ENCODE results near the gene E2F4.

E2F4 gene

GRCh38 chr16:67157892-67158635 is 33.9 kb upstream of the E2F4 start:
- no peak for DNase-seq

DNA sequence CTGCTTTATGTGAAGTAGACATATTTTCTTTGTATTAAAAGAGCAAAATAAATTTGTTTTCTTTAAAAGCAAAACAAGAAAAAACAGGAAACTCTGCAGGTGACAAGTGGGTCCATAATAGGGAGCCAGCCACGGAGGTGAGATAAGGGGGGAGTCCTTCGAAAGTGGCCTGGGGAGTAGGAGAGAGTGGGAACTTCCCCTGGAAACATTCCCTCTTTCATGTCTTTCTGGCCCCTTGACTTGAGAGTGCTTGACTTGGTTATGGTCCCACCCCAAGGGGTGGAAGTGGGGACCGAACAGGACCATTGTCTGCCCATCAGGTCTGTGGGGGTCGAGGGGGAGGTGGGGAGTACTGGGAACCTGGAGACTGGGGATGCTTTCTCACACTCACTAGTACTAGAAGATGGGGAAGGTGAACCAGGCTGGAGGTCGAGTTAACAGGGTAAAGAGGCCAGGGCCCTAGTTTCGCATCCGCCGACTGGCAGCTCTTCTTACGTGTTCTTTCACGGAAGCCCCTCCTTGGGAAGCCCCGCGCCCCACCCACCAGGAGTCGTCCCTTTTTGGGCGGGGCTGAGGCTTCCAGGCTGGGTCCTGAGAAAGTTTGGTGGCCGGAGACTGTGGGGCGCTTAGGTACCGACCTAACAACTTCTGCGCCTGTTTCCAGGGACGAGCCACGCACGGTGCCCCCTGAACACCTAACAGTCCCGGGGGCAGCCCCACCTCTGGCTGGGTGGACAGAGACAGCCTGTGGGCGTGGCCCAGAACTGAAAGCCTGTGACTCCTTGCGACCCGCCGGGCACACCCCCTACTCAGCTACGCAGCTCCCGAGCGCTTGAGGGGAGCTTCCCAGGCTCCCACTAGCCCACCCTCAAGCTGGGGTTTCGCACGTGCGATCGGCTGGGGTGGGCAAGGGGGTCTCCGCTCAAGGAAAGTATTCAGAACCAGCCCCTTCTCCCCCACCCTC is 33.0 kb upstream of the E2F4 start:
- DNase-seq, result peak; percentile 16

- peak; percentile 22 for DNase-seq
These were observed 30.3 kb upstream of the E2F4 start for GRCh38 chr16:67161595-67162058.

DNA sequence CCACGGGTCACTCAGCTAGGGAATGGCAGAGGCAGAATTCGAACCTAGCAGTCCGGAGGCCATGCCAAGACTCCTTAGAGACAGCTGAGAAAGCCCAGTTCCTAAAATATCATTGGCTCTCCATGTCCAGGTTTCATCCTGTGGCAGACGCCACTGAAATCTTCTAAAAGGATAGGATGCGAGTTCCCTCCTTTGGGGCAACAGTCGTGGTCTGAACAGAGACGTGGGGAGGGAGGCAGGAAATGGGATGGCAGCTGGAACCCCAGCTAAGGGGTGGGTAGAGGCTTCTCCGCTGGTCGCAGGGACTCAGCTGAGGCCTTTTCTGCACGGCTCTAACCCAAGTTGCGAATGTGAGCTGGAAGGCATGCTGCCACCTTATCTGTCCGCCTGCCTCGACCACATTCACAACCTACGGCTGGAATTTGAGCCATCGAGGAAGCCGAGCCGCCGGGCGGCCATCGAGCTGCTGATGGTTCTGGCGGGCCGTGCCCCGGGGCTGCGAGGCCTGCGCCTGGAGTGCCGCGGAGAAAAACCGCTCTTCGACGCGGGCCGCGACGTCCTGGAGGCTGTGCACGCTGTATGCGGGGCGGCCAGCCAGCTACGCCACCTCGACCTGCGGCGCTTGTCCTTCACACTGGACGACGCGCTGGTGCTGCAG is 29.3 kb upstream of the E2F4 start:
- DNase-seq, result no peak

DNA sequence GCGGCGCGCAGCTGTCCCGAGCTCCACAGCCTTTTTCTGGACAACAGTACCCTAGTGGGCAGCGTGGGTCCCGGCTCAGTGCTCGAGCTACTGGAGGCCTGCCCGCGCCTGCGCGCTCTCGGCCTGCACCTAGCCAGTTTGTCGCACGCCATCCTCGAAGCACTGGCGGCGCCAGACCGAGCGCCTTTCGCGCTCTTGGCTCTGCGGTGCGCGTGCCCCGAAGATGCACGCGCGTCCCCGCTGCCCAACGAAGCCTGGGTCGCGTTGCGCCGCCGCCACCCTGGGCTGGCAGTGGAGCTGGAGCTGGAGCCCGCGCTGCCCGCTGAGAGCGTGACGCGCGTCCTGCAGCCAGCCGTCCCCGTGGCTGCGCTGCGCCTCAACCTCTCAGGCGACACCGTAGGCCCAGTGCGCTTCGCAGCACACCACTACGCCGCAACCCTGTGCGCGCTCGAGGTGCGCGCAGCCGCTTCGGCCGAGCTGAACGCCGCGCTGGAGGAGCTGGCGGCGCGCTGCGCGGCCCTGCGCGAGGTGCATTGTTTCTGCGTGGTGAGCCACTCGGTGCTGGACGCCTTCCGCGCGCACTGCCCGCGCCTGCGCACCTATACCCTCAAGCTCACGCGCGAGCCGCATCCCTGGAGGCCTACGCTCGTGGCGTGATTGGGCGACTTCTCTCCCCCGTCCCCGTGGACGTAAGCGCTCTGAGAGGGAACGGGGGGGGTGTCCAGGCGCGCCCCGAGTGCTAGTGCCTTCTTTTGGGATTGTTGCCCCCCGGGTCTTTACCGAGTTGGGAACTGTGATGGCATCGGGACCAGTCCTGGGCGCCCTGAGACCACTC is 28.6 kb upstream of the E2F4 start:
- no peak for DNase-seq

GRCh38 chr16:67163999-67164558 is 27.9 kb upstream of the E2F4 start:
- no peak for DNase-seq

- DNase-seq, result no peak
These were observed 27.3 kb upstream of the E2F4 start, which contains the start of gene HSF4 for GRCh38 chr16:67164599-67165061. Gene HSF4, plus strand, starts transcription at chr16:67164745. Its CDS starts 67 bp downstream, at chr16:67164812.

DNA sequence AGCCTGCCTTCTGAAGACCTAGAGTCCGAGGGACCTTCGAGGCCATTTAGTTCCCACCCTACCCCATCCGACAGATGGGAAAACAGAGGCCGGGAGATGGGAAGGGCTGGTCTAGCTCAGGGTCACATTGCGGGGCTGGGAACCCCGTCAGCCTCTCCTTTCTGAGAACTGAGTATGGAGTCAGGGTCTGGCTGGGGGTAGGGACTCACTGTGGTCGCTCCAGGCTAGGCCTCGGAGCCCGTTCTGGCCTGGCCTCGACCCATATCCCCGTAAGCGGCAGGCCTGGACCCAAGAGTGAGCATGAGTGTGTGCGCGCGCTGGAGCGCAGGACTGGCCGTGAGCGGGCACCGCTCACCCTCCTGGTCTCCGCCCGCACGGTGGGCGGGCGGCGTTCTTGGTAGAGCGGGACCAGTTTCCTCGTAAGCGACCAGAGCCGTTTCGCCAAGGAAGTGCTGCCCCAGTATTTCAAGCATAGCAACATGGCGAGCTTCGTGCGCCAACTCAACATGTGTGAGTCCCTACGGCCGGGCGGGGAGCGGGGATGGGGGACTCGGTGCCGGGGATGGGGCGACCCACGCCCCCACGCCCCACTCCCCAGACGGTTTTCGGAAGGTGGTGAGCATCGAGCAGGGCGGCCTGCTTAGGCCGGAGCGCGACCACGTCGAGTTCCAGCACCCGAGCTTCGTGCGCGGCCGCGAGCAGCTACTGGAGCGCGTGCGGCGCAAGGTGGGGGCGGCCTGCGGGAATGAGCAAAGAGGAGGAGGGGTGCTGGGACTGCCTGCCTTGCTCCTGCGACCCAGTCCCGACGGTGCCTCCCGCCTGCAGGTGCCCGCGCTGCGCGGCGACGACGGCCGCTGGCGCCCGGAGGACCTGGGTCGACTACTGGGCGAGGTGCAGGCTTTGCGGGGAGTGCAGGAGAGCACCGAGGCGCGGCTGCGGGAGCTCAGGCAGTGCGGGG is 26.6 kb upstream of the E2F4 start:
- no peak for DNase-seq

DNA sequence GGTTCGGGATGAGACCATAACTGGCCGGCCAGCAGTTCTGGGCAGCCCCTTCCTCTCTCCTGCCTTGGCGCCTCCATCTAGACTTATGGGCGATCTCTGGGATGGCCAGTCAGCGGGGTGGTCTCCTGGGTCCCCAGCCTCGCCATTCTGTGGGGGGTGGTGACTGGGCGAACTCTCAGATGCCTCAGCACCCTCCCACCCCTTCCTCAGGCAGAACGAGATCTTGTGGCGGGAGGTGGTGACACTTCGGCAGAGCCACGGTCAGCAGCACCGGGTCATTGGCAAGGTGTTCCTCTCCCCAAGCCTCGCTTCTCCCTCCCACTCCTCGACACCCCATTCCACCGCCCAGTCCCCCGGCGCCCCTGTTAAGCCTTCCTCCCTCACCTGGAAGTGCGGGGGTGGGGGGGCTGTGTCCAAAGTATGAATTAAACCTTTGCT is 25.8 kb upstream of the E2F4 start:
- no peak for DNase-seq

DNA sequence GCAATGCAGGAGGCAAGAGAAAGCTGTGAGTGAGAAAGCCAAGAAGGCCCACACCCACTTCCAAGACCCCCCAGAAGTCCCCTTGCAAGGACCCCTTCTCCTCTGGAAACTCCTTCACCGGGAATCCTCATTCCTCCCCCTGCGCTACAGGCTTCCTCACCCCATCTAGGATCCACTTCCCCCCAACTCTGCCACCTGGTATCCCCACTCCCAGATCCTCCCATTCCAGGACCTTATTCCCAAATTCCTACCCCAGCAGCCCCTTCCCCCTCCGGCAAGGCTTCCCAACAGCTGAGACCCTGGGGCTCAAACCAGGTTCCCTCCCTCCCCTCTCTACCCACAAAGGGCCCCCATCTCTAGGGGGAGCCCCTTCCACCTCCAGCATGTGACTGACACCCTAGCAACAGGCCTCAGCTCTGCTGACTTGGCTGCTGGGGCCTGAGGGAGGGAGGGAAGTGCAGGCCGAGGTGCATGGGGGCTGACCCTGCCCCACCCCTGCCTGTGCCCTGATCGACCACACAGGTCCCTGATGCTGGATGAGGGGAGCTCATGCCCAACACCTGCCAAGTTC is 25.3 kb upstream of the E2F4 start:
- no peak for DNase-seq

DNA sequence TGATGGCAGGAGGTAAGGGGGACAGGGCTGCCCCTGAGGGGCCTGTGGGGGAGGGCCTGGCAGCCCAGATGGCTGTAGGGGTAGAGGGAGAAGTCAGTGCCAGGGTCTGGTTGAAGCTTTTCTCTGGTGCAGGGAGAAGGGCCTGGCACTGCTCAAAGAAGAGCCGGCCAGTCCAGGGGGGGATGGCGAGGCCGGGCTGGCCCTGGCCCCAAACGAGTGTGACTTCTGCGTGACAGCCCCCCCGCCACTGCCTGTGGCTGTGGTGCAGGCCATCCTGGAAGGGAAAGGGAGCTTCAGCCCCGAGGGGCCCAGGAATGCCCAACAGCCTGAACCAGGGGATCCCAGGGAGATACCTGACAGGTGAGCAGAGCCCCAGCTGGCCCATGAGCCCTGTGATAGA is 24.4 kb upstream of the E2F4 start:
- no peak for DNase-seq

DNA sequence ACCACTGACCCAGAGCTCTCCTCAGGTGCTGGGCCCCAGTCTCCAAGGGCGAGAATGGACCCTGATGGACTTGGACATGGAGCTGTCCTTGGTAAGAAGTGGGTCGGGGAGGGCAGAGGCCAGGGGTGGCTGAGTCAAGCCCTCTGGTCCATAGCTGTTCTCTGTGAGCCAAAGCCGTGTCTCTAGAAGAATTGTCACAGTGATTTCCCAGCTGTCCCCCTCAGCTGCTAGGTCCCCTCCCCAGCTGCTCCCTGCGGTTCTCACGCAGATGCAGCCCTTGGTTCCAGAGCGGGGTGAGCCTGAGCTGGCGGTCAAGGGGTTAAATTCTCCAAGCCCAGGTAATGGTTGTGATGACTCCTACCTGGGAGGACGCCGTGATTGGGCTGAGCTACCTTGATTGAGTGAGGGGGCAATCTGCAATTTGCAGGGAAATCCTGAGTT is 22.9 kb upstream of the E2F4 start:
- DNase-seq, result no peak

GRCh38 chr16:67169642-67170167 is 22.2 kb upstream of the E2F4 start:
- peak; percentile 19 for DNase-seq

GRCh38 chr16:67170168-67170948 is 21.6 kb upstream of the E2F4 start, which contains the start of gene NOL3:
Gene NOL3, plus strand, starts transcription at chr16:67170538.
- DNase-seq, result peak; percentile 69

DNA sequence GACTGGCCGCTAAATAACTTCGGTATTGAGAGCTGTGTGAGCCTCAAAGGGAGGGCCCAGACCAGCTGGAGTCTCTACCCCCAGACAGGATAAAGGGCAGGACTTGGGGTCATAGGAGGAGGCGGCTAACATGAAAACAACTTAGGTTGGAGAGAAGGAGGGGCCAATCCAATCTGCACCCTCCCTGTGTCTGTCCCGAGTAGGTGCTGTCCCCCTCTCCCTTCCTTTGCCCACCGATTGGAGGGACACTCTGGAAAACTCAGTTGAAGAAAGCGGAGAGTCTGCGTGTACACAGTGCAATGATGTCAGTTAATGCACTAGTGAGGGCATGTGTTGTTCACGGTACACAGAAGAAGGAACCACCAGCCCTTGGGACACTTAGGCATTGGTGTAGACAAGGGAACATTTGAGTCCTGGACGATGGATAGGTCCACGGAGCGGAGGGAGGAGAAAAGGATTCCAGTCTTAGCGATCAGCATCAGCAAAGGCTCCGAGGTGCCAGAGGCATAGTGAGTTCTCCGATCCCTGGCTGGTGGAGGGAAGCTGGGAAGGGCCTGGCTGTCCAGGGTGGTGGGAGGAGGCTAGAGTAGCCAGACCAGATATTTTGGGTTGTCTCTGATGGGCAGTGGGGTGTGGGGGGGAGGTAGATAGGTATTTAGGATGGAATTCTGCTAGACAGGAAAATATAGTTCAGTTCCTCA is 20.9 kb upstream of the E2F4 start:
- DNase-seq, result no peak

DNA sequence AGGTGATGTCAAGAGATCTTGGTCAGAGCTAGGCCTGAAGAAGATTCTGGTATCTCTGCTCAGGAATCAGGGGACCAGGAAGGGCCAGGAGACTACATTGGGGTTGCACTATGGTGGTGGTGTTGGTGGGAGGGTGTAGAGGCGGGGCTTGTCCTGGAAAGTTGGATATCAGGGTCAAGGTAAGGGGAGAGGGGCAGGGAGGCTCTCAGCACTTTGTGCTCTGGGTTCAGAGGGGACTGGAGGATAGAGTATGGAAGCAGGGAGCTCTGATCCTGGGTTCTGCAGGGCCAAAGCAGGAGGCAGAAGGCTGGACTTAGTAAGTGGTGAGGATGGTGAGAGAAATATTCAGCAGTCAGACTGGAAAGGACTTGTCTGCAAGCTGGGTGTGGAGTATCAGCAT is 18.6 kb upstream of the E2F4 start:
- DNase-seq, result no peak

DNA sequence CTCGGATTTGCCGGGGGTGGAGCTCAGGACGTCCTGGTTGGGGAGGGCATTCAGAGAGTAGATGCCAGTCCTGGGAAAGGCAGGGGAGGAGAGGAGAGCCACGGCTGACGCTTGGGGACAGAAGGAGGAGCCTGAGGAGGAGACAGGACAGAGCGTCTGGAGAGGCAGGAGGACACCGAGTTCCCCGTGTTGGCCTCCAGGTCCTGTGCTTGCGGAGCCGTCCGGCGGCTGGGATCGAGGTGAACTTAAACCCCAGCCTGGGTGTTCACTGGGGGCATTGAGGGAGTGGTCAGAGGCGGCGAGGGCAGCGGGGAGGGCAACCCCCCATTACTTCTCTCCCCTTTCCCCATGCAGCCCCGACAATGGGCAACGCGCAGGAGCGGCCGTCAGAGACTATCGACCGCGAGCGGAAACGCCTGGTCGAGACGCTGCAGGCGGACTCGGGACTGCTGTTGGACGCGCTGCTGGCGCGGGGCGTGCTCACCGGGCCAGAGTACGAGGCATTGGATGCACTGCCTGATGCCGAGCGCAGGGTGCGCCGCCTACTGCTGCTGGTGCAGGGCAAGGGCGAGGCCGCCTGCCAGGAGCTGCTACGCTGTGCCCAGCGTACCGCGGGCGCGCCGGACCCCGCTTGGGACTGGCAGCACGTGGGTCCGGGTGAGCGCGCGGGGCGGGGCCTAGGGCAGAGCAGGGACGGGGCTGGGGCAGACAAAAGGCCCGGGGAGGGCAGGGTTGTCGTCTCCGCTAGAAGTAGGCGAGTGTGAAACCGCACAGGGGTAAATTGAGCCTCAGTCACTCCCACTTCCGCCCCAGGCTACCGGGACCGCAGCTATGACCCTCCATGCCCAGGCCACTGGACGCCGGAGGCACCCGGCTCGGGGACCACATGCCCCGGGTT is 17.9 kb upstream of the E2F4 start:
- DNase-seq, result peak; percentile 72

Measured in NCI-H510A treated with DMSO at 0.1 percent for 48 hours (cell line).